Trophoblast cell (in vitro differentiated cells and primary cell): ENCODE data around the gene PRUNE2.

ENCODE experiments used
- DNase-seq, 2 donors: peaks; one replicate each; pipeline ENCODE4 v3.0.0-alpha.2; 2016
- H2AFZ ChIP-seq: 2 replicates; pipeline ENCODE4 v1.6.1; 2013; ENCODE audit warnings: low read length, moderate library complexity, mild to moderate bottlenecking; ENCODE audit not compliant: insufficient read depth, poor library complexity
- H2AK5ac ChIP-seq: 2 replicates; pipeline ENCODE4 v1.6.1; 2013; ENCODE audit warnings: mild to moderate bottlenecking, low read length
- H2BK120ac ChIP-seq: 2 replicates; pipeline ENCODE4 v1.6.1; 2013; ENCODE audit warnings: low read length, mild to moderate bottlenecking, moderate library complexity; ENCODE audit not compliant: insufficient read depth, poor library complexity
- H2BK12ac ChIP-seq: 2 replicates; pipeline ENCODE4 v1.6.1; 2013; ENCODE audit warnings: mild to moderate bottlenecking, low read length, moderate library complexity
- H2BK5ac ChIP-seq: 2 replicates; pipeline ENCODE4 v1.6.1; 2013; ENCODE audit warnings: low read length, low read depth, moderate library complexity, mild to moderate bottlenecking; ENCODE audit not compliant: poor library complexity
- H3K14ac ChIP-seq: 2 replicates; pipeline ENCODE4 v1.6.1; 2013; ENCODE audit warnings: mild to moderate bottlenecking, low read length
- H3K18ac ChIP-seq: 2 replicates; pipeline ENCODE4 v1.6.1; 2013; ENCODE audit warnings: mild to moderate bottlenecking, low read length
- H3K23ac ChIP-seq: 2 replicates; pipeline ENCODE4 v1.6.1; 2013; ENCODE audit warnings: low read length
- H3K27ac ChIP-seq: 2 replicates; pipeline ENCODE4 v1.5.1; 2013; ENCODE audit warnings: low read depth, mild to moderate bottlenecking, inconsistent platforms, low read length, moderate library complexity
- H3K27me3 ChIP-seq: 2 replicates; pipeline ENCODE4 v1.6.1; 2013; ENCODE audit warnings: inconsistent platforms, mild to moderate bottlenecking, low read length, moderate library complexity; ENCODE audit not compliant: insufficient read depth
- H3K36me3 ChIP-seq, 2 experiments: 1 replicate in 1 of 2; 2 replicates in 1 of 2; pipeline ENCODE4 v1.6.1; 2013; ENCODE audit warnings: low read length in 2 of 2, mild to moderate bottlenecking in 2 of 2, moderate library complexity in 1 of 2; ENCODE audit not compliant: insufficient read depth in 2 of 2, control insufficient read depth in 1 of 2
- H3K4ac ChIP-seq: 2 replicates; pipeline ENCODE4 v1.6.1; 2013; ENCODE audit warnings: low read depth, mild to moderate bottlenecking, low read length, moderate library complexity
- H3K4me1 ChIP-seq, 2 experiments: 1 replicate in 1 of 2; 2 replicates in 1 of 2; pipeline ENCODE4 v1.6.1; 2013; ENCODE audit warnings: low read length in 2 of 2, mild to moderate bottlenecking in 2 of 2, moderate library complexity in 1 of 2; ENCODE audit not compliant: insufficient read depth in 2 of 2, control insufficient read depth in 1 of 2
- H3K4me2 ChIP-seq: 2 replicates; pipeline ENCODE4 v1.6.1; 2013; ENCODE audit warnings: inconsistent platforms, mild to moderate bottlenecking, low read length, moderate library complexity
- H3K4me3 ChIP-seq: 2 replicates; pipeline ENCODE4 v1.5.1; 2013; ENCODE audit warnings: mild to moderate bottlenecking, low read depth, low read length, inconsistent platforms
- H3K79me1 ChIP-seq: one replicate; pipeline ENCODE4 v1.6.1; 2013; ENCODE audit warnings: low read length
- H3K79me2 ChIP-seq: 2 replicates; pipeline ENCODE4 v1.6.1; 2013; ENCODE audit warnings: low read length, mild to moderate bottlenecking; ENCODE audit not compliant: control insufficient read depth, insufficient read depth, poor library complexity
- H3K9ac ChIP-seq: 2 replicates; pipeline ENCODE4 v1.6.1; 2013; ENCODE audit warnings: mild to moderate bottlenecking, low read length
- H3K9me3 ChIP-seq: 2 replicates; pipeline ENCODE4 v1.6.1; 2013; ENCODE audit warnings: low read depth, mild to moderate bottlenecking, control low read depth, inconsistent platforms, low read length; ENCODE audit not compliant: insufficient read depth
- H4K12ac ChIP-seq: 2 replicates; pipeline ENCODE4 v1.6.1; 2013; ENCODE audit warnings: low read depth, mild to moderate bottlenecking, low read length, moderate library complexity
- H4K8ac ChIP-seq: 2 replicates; pipeline ENCODE4 v1.6.1; 2013; ENCODE audit warnings: low read depth, mild to moderate bottlenecking, low read length, moderate library complexity
- H4K91ac ChIP-seq: one replicate; pipeline ENCODE4 v1.6.1; 2013; ENCODE audit warnings: low read depth, mild to moderate bottlenecking, low read length, moderate library complexity
- WGBS: extraction: QIAGEN DNeasy Blood & Tissue Kit; methylation state at CpG from one replicate; pipeline ENCODE4 v1.1.7; 2013; ENCODE audit warnings: missing lambda C conversion rate; ENCODE audit not compliant: insufficient read length, insufficient coverage; ENCODE audit errors: extremely low coverage; 5-methylcytosine and 5-hydroxymethylcytosine counted together

The PRUNE2 gene

GRCh38 chr9:76720245-76720644 lies 185.7 kb downstream of the PRUNE2 start:
- WGBS: no CpG with 5 or more reads among the region's 3 CpGs
- Histone ChIP-seq H3K14ac (no peak overlapping the region), H2BK12ac (no peak overlapping the region), H4K91ac (no peak overlapping the region), H3K4me1 (no peaks in the 10 kb centered on the region), H3K27ac (no peak overlapping the region), H2BK5ac (no peak overlapping the region), H3K4me2 (no peak overlapping the region), H2BK120ac (no peak overlapping the region), H3K4ac (no peak overlapping the region), H4K8ac (no peak overlapping the region), H3K79me1 (no peaks in the 10 kb centered on the region), H3K18ac (no peak overlapping the region), H3K9ac (no peak overlapping the region), H4K12ac (no peak overlapping the region), H3K36me3 (no peaks in the 10 kb centered on the region), H3K79me2 (no peaks in the 10 kb centered on the region), H2AFZ (no peak overlapping the region), H3K23ac (no peak overlapping the region), H3K9me3 (no peaks in the 10 kb centered on the region), H3K27me3 (no peaks in the 10 kb centered on the region), H3K4me3 (no peak overlapping the region), H2AK5ac (no peak overlapping the region)
- DNase-seq: no peak

DNA sequence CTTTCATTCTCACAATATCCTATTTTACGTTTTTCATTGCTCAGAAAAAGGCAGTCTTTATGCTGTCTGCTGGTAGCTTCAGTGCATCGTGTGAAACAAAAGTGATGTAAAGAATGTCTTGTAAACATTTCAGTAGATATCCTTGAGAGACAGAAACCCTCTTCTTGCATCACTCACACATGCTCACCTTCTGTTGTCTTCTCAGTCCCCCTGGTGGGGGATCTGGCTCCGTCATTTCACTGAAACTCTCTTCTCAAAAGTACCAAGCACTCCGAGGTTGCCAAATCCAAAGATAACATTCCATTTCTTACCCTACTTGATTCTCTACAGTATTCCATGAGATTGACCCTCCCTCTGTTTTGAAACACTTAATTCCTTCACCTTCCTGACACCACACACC lies 187.7 kb downstream of the PRUNE2 start:
- Histone ChIP-seq H3K4me1 (no peaks in the 10 kb centered on the region), H3K36me3 (no peaks in the 10 kb centered on the region), H3K27me3 (no peaks in the 10 kb centered on the region), H3K79me1 (no peaks in the 10 kb centered on the region), H4K91ac (no peak overlapping the region), H3K9ac (no peak overlapping the region), H3K4me3 (no peak overlapping the region), H2BK120ac (no peak overlapping the region), H3K14ac (no peak overlapping the region), H3K79me2 (no peaks in the 10 kb centered on the region), H2AFZ (no peak overlapping the region), H2BK12ac (no peak overlapping the region), H3K9me3 (no peaks in the 10 kb centered on the region), H3K4ac (no peak overlapping the region), H4K8ac (no peak overlapping the region), H3K27ac (no peak overlapping the region), H4K12ac (no peak overlapping the region), H2BK5ac (no peak overlapping the region), H3K4me2 (no peak overlapping the region), H2AK5ac (no peak overlapping the region), H3K23ac (no peak overlapping the region), H3K18ac (no peak overlapping the region)
- WGBS: no CpG with 5 or more reads among the region's 4 CpGs
- DNase-seq: peak; percentile 25 to 68

DNA sequence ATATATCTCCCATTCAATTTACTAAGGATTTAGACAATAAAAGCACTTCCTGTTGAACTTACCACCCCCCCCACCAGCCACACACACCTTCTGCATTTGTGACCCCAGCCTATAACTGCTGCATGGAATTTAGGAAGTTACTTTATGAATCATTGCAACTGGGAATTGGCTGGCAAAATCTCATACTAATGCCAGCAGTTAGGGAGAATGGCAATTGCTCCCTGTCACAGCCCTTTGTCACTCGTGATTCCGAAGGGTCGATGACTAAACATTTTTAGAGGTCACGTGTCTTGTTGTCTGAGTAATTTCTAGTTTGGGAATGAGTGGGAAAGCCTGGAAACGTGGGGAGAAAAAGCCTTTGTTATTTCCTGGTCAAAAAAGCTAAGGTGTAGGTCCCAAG lies 188.3 kb downstream of the PRUNE2 start:
- DNase-seq: peak in 1 of 2 donors; percentile 40
- Histone ChIP-seq H3K79me2 (no peaks in the 10 kb centered on the region), H3K27me3 (no peaks in the 10 kb centered on the region), H3K4ac (no peak overlapping the region), H2BK5ac (no peak overlapping the region), H3K14ac (no peak overlapping the region), H2AFZ (no peak overlapping the region), H3K27ac (no peak overlapping the region), H3K79me1 (no peaks in the 10 kb centered on the region), H3K18ac (no peak overlapping the region), H2BK12ac (no peak overlapping the region), H4K12ac (no peak overlapping the region), H4K91ac (no peak overlapping the region), H3K36me3 (no peaks in the 10 kb centered on the region), H3K23ac (no peak overlapping the region), H3K9ac (no peak overlapping the region), H4K8ac (no peak overlapping the region), H3K4me3 (no peak overlapping the region), H3K4me2 (no peak overlapping the region), H3K9me3 (no peaks in the 10 kb centered on the region), H3K4me1 (no peaks in the 10 kb centered on the region), H2BK120ac (no peak overlapping the region), H2AK5ac (no peak overlapping the region)
- no CpG with 5 or more reads among the region's 5 CpGs for WGBS

GRCh38 chr9:76717176-76717575 lies 188.7 kb downstream of the PRUNE2 start:
- DNase-seq: no peak
- Histone ChIP-seq H2BK12ac (no peak overlapping the region), H4K91ac (no peak overlapping the region), H3K23ac (no peak overlapping the region), H2BK5ac (no peak overlapping the region), H3K18ac (no peak overlapping the region), H2BK120ac (no peak overlapping the region), H2AK5ac (no peak overlapping the region), H4K8ac (no peak overlapping the region), H3K4me1 (no peaks in the 10 kb centered on the region), H4K12ac (no peak overlapping the region), H3K4me2 (no peak overlapping the region), H3K4me3 (no peak overlapping the region), H3K9ac (no peak overlapping the region), H2AFZ (no peak overlapping the region), H3K14ac (no peak overlapping the region), H3K27me3 (no peaks in the 10 kb centered on the region), H3K79me2 (no peaks in the 10 kb centered on the region), H3K27ac (no peak overlapping the region), H3K4ac (no peak overlapping the region), H3K79me1 (no peaks in the 10 kb centered on the region), H3K9me3 (no peaks in the 10 kb centered on the region), H3K36me3 (no peaks in the 10 kb centered on the region)
- WGBS: no CpG with 5 or more reads among the region's 5 CpGs
